ENCODE measurements around the gene MAGI1. TPM values are rescaled to one million over a fixed set of nuclear protein-coding genes. Genes with fewer than 3 reads are reported as not detected.

Gene MAGI1
- total RNA-seq, 2 donors from 2014 or later: 37.5 to 51.6 TPM

DNA sequence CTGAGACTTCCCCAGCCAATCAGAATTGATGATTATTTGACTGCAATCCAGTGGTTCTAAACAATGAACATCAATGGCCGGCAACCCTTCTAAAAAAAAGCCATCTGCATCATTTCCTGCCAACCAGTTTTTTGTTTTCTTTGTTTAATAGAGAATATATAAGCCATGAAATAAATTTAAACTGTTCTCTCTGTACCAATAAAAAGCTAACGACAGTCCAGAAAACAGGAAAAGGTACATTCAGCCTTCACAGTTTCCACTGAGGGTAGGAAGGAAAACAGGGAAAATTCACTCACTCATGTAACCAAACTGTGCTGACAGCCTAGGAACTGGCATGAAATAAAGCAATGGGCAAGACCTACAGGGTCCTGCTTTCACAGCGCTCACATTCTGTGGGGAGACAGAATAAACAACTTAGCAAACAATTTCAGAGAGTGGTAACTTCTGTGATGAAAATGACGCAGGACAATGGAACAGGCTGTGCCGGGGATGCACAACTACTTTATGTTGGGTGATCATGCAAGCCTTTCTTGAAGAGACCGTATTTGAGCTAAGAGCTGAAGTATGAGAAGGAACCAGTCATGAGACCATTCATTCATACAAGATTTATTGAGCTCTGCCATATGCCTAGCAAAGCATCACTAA, 630.1 kb downstream of the MAGI1 start:
- H3K36me3 ChIP-seq: no peaks in the 10 kb centered on the region
- H3K27me3 ChIP-seq (replicated peaks; ENCODE audit: insufficient read depth): no peaks in the 10 kb centered on the region
- H3K27ac ChIP-seq: peak overlapping the region; percentile 5 to 54
- H3K4me1 ChIP-seq (replicated peaks): peaks cover 15% of the 10 kb centered on the region
- no peak for TF ChIP-seq POLR2A (IDR thresholded peaks at IDR 0.05)
- peak; percentile 56 for TF ChIP-seq POLR2AphosphoS5 (IDR thresholded peaks at IDR 0.05)
- WGBS: 43% methylated on average over 6 of the region's 6 CpGs
- no peak overlapping the region for H3K4me3 ChIP-seq
- intact Hi-C loops (cut with DNase I): no loop called here
- H3K9me3 ChIP-seq: no peaks in the 10 kb centered on the region
- peak; percentile 10 for DNase-seq (ENCODE audit: low spot score)

DNA sequence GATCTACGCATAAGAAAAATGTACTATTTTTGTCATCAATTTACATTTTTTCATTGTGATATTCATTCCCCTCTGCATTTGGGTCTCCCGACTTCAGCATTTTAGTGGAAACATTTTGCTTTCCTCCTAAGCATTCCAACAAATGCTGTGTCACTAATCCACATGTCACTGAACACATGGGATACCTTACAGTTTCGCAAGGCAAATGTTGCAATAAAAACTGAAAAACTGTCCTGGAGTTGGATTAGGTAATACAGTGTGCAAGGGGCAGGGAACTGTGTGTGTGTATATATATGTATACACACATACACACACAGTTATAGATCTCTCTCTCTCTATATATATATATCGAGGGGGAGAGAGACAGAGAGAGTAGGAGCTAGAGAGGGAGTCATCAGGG, 632.2 kb downstream of the MAGI1 start:
- no peak for DNase-seq (ENCODE audit: low spot score)
- TF ChIP-seq POLR2A (IDR thresholded peaks at IDR 0.05) (no peak), POLR2AphosphoS5 (IDR thresholded peaks at IDR 0.05) (no peak)
- TF ChIP-seq, protein P1, sequence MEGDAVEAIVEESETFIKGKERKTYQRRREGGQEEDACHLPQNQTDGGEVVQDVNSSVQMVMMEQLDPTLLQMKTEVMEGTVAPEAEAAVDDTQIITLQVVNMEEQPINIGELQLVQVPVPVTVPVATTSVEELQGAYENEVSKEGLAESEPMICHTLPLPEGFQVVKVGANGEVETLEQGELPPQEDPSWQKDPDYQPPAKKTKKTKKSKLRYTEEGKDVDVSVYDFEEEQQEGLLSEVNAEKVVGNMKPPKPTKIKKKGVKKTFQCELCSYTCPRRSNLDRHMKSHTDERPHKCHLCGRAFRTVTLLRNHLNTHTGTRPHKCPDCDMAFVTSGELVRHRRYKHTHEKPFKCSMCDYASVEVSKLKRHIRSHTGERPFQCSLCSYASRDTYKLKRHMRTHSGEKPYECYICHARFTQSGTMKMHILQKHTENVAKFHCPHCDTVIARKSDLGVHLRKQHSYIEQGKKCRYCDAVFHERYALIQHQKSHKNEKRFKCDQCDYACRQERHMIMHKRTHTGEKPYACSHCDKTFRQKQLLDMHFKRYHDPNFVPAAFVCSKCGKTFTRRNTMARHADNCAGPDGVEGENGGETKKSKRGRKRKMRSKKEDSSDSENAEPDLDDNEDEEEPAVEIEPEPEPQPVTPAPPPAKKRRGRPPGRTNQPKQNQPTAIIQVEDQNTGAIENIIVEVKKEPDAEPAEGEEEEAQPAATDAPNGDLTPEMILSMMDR (IDR thresholded peaks at IDR 0.05): no peak
- no peaks in the 10 kb centered on the region for H3K27me3 ChIP-seq (replicated peaks; ENCODE audit: insufficient read depth)
- H3K27ac ChIP-seq: no peak overlapping the region
- no peaks in the 10 kb centered on the region for H3K9me3 ChIP-seq
- peaks cover 8% of the 10 kb centered on the region for H3K4me1 ChIP-seq (replicated peaks)
- WGBS: 93% methylated on average over 4 of the region's 4 CpGs
- no peaks in the 10 kb centered on the region for H3K36me3 ChIP-seq
- intact Hi-C loops (cut with DNase I): no loop called here
- H3K4me3 ChIP-seq: no peak overlapping the region

DNA sequence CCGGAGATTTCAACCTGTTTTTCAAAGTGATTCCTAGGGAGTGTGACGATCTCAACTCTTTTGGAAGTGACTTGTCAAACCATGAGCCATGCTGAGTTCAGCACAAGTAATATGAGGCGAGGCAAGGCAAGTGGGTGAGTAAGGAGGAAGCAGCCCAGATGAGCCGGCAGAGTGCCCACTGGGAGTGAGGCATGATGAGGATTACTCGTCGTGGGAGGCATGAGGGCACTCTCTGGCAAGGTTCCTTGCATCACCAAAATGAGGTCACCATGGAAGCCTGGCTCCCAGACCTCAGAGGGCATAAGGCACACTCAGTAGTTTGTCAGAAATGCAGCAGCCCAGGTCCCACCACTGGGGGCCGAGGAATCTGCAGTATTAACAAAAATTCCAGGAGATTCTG, 636.1 kb downstream of the MAGI1 start:
- no peaks in the 10 kb centered on the region for H3K27me3 ChIP-seq (replicated peaks; ENCODE audit: insufficient read depth)
- H3K27ac ChIP-seq: no peak overlapping the region
- no peaks in the 10 kb centered on the region for H3K4me1 ChIP-seq (replicated peaks)
- WGBS: 73% methylated on average over 7 of the region's 7 CpGs
- no peaks in the 10 kb centered on the region for H3K9me3 ChIP-seq
- H3K36me3 ChIP-seq: no peaks in the 10 kb centered on the region
- intact Hi-C loops (cut with DNase I): no loop called here
- no peak for DNase-seq (ENCODE audit: low spot score)
- H3K4me3 ChIP-seq: no peak overlapping the region
- no peak for TF ChIP-seq POLR2AphosphoS5 (IDR thresholded peaks at IDR 0.05)
- TF ChIP-seq POLR2A (IDR thresholded peaks at IDR 0.05): no peak
- TF ChIP-seq, protein P1 (IDR thresholded peaks at IDR 0.05): no peak

DNA sequence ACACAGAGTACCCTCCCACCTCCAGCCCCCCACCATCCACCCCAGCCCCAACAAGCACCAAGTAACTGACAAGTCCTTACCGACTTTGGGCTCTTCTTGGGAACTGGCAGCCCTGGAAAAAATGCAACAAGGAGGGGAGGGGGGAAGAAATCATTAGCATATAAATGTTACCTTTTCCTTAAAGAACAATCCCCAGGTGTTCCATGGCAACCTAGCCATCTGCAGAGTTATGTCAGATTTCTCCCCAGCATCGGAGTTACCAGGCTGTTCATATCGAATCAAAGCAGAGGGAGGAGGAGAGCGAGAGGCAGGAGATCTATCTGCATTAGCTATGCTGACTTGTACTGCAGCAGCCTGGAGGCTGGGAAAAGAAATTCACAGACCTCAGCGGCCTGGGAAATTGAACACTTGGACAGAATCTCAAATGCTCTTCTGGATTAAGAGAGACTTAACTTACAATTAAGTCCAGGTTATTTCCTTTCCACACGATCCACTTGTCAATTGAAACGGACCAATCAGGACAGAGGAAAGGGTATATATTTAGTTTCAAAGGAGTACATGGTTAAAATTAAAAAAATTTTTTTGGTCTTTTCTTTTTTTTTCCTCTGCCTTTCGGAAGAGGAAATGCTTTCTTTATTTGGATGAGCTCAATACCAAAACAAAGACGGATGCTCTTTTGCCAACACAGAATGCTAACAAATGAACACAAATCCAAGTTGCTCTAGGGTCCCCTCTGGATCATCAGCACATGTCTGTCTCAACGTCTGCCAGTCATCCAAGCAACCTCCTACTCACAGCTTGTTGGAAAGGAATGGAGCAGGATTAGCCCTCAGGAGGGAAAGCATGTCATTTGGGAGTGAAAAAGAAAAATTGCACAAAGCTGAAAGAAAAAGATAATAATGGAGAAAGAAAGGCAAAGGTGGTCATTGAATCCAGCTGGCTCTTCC, 637.1 kb downstream of the MAGI1 start:
- 55% methylated on average over 10 of the region's 10 CpGs for WGBS

DNA sequence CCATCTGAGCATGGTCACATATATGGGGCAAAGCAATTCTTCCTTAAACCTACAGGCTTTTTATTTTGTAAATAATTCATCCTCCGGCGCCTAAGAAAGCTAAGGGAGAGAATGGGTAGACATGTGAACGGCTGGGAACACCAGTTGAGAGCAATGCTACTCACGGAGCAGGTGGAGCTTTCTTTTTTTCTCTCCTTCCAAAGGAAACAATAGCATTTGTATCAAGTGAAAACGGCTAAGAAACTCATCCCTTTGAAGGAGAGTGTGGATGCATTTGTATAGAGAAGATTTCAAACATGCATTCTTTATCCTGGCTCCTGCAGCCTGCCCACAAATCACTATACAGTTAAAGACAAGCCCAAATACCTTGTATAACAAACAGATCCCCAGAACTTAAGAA, 637.8 kb downstream of the MAGI1 start:
- TF ChIP-seq, protein P1 (IDR thresholded peaks at IDR 0.05): no peak
- TF ChIP-seq POLR2A (IDR thresholded peaks at IDR 0.05) (no peak), POLR2AphosphoS5 (IDR thresholded peaks at IDR 0.05) (no peak)
- no peaks in the 10 kb centered on the region for H3K4me1 ChIP-seq (replicated peaks)

More for the DNA sequence above, 637.1 kb downstream of the MAGI1 start:
- no peaks in the 10 kb centered on the region for H3K36me3 ChIP-seq
- no peaks in the 10 kb centered on the region for H3K9me3 ChIP-seq
- no peak for TF ChIP-seq POLR2AphosphoS5 (IDR thresholded peaks at IDR 0.05)
- TF ChIP-seq POLR2A (IDR thresholded peaks at IDR 0.05): no peak
- TF ChIP-seq, protein P1 (IDR thresholded peaks at IDR 0.05): no peak
- no peak overlapping the region for H3K27ac ChIP-seq
- DNase-seq (ENCODE audit: low spot score): no peak
- no peak overlapping the region for H3K4me3 ChIP-seq
- H3K4me1 ChIP-seq (replicated peaks): no peaks in the 10 kb centered on the region
- H3K27me3 ChIP-seq (replicated peaks; ENCODE audit: insufficient read depth): no peaks in the 10 kb centered on the region
- intact Hi-C loops (cut with DNase I): no loop called here

More for the DNA sequence above, 637.8 kb downstream of the MAGI1 start:
- Histone ChIP-seq H3K4me3 (no peak overlapping the region), H3K27ac (no peak overlapping the region), H3K9me3 (no peaks in the 10 kb centered on the region), H3K27me3 (replicated peaks; ENCODE audit: insufficient read depth) (no peaks in the 10 kb centered on the region), H3K36me3 (no peaks in the 10 kb centered on the region)
- WGBS: 73% methylated on average over 5 of the region's 5 CpGs
- DNase-seq (ENCODE audit: low spot score): no peak
- intact Hi-C loops (cut with DNase I): no loop called here

All from prostate gland (tissue), 2 donors.